Suprapubic skin (tissue), 4 donors: ENCODE measurements around the gene PRR36.

Experiments
- EP300 ChIP-seq: sonication (generic); formaldehyde crosslinking; IDR thresholded peaks from one replicate; pipeline ENCODE4 v1.6.1; 2017; ENCODE audit warnings: antibody characterized with exemption
- POLR2A ChIP-seq, 2 donors: fragments of 450-650 bp; IDR thresholded peaks; one replicate each; pipeline ENCODE4 v1.6.1; 2017; ENCODE audit warnings: antibody characterized with exemption in 2 of 2, mild to moderate bottlenecking in 2 of 2, moderate library complexity in 2 of 2
- POLR2AphosphoS5 ChIP-seq, 3 donors: sonication (generic); formaldehyde crosslinking; IDR thresholded peaks; one replicate each; pipeline ENCODE4 v1.6.1; 2017; ENCODE audit warnings: antibody characterized with exemption in 3 of 3
- TF ChIP-seq, protein P1 (sequence below), 2 donors: fragments of 200-600 bp in 1 of 2; fragments of 450-650 bp in 1 of 2; sonication (generic) in 1 of 2; IDR thresholded peaks; one replicate each; pipeline ENCODE4 v1.5.1; 2016 to 2019; ENCODE audit warnings: antibody characterized with exemption in 2 of 2, mild to moderate bottlenecking in 1 of 2, moderate library complexity in 1 of 2

DNA sequence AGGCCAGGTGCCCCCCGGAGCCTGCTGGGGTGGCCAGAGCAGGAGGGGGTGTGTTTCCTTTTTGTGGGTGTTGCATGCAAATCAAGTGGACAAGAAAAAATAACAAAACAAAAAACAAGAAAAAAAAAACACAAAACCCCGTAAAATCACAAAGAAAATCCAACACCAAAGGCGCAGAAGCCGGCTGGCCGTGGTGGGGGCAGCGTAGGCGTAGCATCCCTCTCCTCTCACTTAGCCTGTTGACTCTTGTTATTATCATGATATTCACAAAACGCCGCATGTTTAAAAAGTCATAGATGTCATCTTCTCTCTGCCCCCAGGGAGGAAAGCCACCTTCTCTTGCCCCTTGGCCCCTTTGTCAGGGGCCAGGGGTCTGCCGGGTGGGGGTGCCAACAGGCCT is 39.5 kb upstream of the PRR36 start:
- TF ChIP-seq, protein P1, sequence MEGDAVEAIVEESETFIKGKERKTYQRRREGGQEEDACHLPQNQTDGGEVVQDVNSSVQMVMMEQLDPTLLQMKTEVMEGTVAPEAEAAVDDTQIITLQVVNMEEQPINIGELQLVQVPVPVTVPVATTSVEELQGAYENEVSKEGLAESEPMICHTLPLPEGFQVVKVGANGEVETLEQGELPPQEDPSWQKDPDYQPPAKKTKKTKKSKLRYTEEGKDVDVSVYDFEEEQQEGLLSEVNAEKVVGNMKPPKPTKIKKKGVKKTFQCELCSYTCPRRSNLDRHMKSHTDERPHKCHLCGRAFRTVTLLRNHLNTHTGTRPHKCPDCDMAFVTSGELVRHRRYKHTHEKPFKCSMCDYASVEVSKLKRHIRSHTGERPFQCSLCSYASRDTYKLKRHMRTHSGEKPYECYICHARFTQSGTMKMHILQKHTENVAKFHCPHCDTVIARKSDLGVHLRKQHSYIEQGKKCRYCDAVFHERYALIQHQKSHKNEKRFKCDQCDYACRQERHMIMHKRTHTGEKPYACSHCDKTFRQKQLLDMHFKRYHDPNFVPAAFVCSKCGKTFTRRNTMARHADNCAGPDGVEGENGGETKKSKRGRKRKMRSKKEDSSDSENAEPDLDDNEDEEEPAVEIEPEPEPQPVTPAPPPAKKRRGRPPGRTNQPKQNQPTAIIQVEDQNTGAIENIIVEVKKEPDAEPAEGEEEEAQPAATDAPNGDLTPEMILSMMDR (IDR thresholded peaks at IDR 0.05): no peak
- no peak for TF ChIP-seq EP300
- TF ChIP-seq POLR2A (IDR thresholded peaks at IDR 0.05): no peak
- TF ChIP-seq POLR2AphosphoS5 (IDR thresholded peaks at IDR 0.05): no peak
